ENCODE measurements around the gene KRTAP4-7.

DNA sequence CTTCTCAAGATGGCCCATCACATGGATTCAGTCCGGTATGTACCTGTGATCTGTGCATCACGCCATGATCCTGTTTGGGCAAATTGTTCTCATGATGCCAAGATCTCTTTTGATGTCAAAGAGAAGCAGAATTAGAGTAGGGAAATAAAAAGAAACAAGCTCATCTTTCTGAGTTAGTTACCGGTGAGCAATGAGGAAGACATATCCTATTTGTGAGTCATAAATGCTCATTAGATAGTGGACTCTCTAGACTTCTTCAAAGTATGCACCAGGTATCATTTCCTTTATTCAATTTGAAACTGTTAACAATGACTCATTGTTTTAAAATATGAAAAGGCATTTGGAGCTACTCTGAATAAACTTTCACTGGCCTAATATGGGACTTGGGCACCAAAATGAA, 48.0 kb downstream of the KRTAP4-7 start:
- no peak for TF ChIP-seq EZH2 (IDR thresholded peaks at IDR 0.05; ENCODE audit: insufficient read depth, poor library complexity, severe bottlenecking)
- TF ChIP-seq EZH2phosphoT487 (IDR thresholded peaks at IDR 0.05; ENCODE audit: insufficient read depth, low read depth), result no peak
